ENCODE measurements around the gene AOPEP.
A peak's percentile ranks its signal among the peaks of the same experiment; 100 is the strongest.

AOPEP gene

GRCh38 chr9:95096381-95096780 lies 369.9 kb downstream of the AOPEP start:
- ATAC-seq (replicated peaks) (no peak), DNase-seq (no peak)
- peak overlapping the region in 1 of 2 donors; percentile 65 for H3K27ac Mint-ChIP-seq
- no peaks in the 10 kb centered on the region for H3K9me3 Mint-ChIP-seq
- H3K36me3 Mint-ChIP-seq (ENCODE audit: insufficient read depth), result no peaks in the 10 kb centered on the region
- H3K27me3 Mint-ChIP-seq, result no peaks in the 10 kb centered on the region
- peaks cover 0 to 9% of the 10 kb centered on the region in 2 donors for H3K4me1 Mint-ChIP-seq (ENCODE audit: low read depth in 2 of 2)
- no peak overlapping the region for H3K4me3 Mint-ChIP-seq

GRCh38 chr9:95096807-95097206 lies 370.3 kb downstream of the AOPEP start:
- no peak overlapping the region for H3K4me3 Mint-ChIP-seq
- no peak overlapping the region for H3K27ac Mint-ChIP-seq
- DNase-seq (no peak), ATAC-seq (replicated peaks) (no peak)
- H3K36me3 Mint-ChIP-seq (ENCODE audit: insufficient read depth), result no peaks in the 10 kb centered on the region
- peaks cover 0 to 5% of the 10 kb centered on the region in 2 donors for H3K4me1 Mint-ChIP-seq (ENCODE audit: low read depth in 2 of 2)
- no peaks in the 10 kb centered on the region for H3K27me3 Mint-ChIP-seq
- no peaks in the 10 kb centered on the region for H3K9me3 Mint-ChIP-seq

- Mint-ChIP-seq H3K4me3 (no peak overlapping the region), H3K36me3 (ENCODE audit: insufficient read depth) (no peaks in the 10 kb centered on the region), H3K4me1 (ENCODE audit: low read depth in 2 of 2) (peaks cover 0 to 4% of the 10 kb centered on the region in 2 donors), H3K9me3 (no peaks in the 10 kb centered on the region), H3K27me3 (no peaks in the 10 kb centered on the region), H3K27ac (no peak overlapping the region)
- no peak for ATAC-seq (replicated peaks)
- DNase-seq, result no peak
Observed at GRCh38 chr9:95097279-95097678, 370.8 kb downstream of the AOPEP start.

GRCh38 chr9:95098391-95098921 lies 372.0 kb downstream of the AOPEP start:
- DNase-seq, result no peak

GRCh38 chr9:95099321-95100070 lies 373.0 kb downstream of the AOPEP start:
- H3K27ac Mint-ChIP-seq, result peak overlapping the region in 1 of 2 donors; percentile 28
- H3K9me3 Mint-ChIP-seq, result no peaks in the 10 kb centered on the region
- H3K27me3 Mint-ChIP-seq, result no peaks in the 10 kb centered on the region
- no peaks in the 10 kb centered on the region for H3K4me1 Mint-ChIP-seq (ENCODE audit: low read depth in 2 of 2)
- no peaks in the 10 kb centered on the region for H3K36me3 Mint-ChIP-seq (ENCODE audit: insufficient read depth)
- ATAC-seq (replicated peaks), result no peak
- H3K4me3 Mint-ChIP-seq, result no peak overlapping the region
- DNase-seq, result no peak

More at GRCh38 chr9:95098391-95098921, 372.0 kb downstream of the AOPEP start:
- Mint-ChIP-seq H3K4me1 (ENCODE audit: low read depth in 2 of 2) (no peaks in the 10 kb centered on the region), H3K4me3 (no peak overlapping the region), H3K36me3 (ENCODE audit: insufficient read depth) (no peaks in the 10 kb centered on the region), H3K27ac (no peak overlapping the region), H3K27me3 (no peaks in the 10 kb centered on the region), H3K9me3 (no peaks in the 10 kb centered on the region)
- no peak for ATAC-seq (replicated peaks)

GRCh38 chr9:95100071-95100627 lies 373.6 kb downstream of the AOPEP start:
- H3K4me3 Mint-ChIP-seq, result no peak overlapping the region
- no peak for DNase-seq
- H3K27ac Mint-ChIP-seq, result peak overlapping the region in 1 of 2 donors; percentile 28

GRCh38 chr9:95101326-95101725 lies 374.8 kb downstream of the AOPEP start:
- no peaks in the 10 kb centered on the region for H3K9me3 Mint-ChIP-seq
- DNase-seq (no peak), ATAC-seq (replicated peaks) (no peak)
- no peaks in the 10 kb centered on the region for H3K4me1 Mint-ChIP-seq (ENCODE audit: low read depth in 2 of 2)
- peak overlapping the region in 1 of 2 donors; percentile 69 for H3K27ac Mint-ChIP-seq
- H3K27me3 Mint-ChIP-seq, result no peaks in the 10 kb centered on the region
- H3K36me3 Mint-ChIP-seq (ENCODE audit: insufficient read depth), result no peaks in the 10 kb centered on the region
- H3K4me3 Mint-ChIP-seq, result no peak overlapping the region

More at GRCh38 chr9:95100071-95100627, 373.6 kb downstream of the AOPEP start:
- Mint-ChIP-seq H3K9me3 (no peaks in the 10 kb centered on the region), H3K27me3 (no peaks in the 10 kb centered on the region), H3K4me1 (ENCODE audit: low read depth in 2 of 2) (no peaks in the 10 kb centered on the region), H3K36me3 (ENCODE audit: insufficient read depth) (no peaks in the 10 kb centered on the region)
- ATAC-seq (replicated peaks), result no peak

GRCh38 chr9:95102001-95102433 lies 375.5 kb downstream of the AOPEP start:
- H3K4me1 Mint-ChIP-seq (ENCODE audit: low read depth in 2 of 2), result no peaks in the 10 kb centered on the region
- DNase-seq (no peak), ATAC-seq (replicated peaks) (no peak)
- no peak overlapping the region for H3K4me3 Mint-ChIP-seq
- H3K9me3 Mint-ChIP-seq, result no peaks in the 10 kb centered on the region
- H3K36me3 Mint-ChIP-seq (ENCODE audit: insufficient read depth), result no peaks in the 10 kb centered on the region
- no peak overlapping the region for H3K27ac Mint-ChIP-seq
- no peaks in the 10 kb centered on the region for H3K27me3 Mint-ChIP-seq

- Mint-ChIP-seq H3K27me3 (no peaks in the 10 kb centered on the region), H3K4me1 (ENCODE audit: low read depth in 2 of 2) (no peaks in the 10 kb centered on the region), H3K27ac (no peak overlapping the region), H3K36me3 (ENCODE audit: insufficient read depth) (no peaks in the 10 kb centered on the region), H3K4me3 (no peak overlapping the region), H3K9me3 (no peaks in the 10 kb centered on the region)
- DNase-seq, result no peak
- ATAC-seq (replicated peaks), result no peak
Observed at GRCh38 chr9:95102572-95102971, 376.1 kb downstream of the AOPEP start.

- DNase-seq, result no peak
- H3K4me3 Mint-ChIP-seq, result no peak overlapping the region
- H3K27me3 Mint-ChIP-seq, result no peaks in the 10 kb centered on the region
- no peaks in the 10 kb centered on the region for H3K36me3 Mint-ChIP-seq (ENCODE audit: insufficient read depth)
- H3K27ac Mint-ChIP-seq, result no peak overlapping the region
- no peaks in the 10 kb centered on the region for H3K4me1 Mint-ChIP-seq (ENCODE audit: low read depth in 2 of 2)
- no peak for ATAC-seq (replicated peaks)
- H3K9me3 Mint-ChIP-seq, result no peaks in the 10 kb centered on the region
Observed at GRCh38 chr9:95103281-95103771, 376.8 kb downstream of the AOPEP start.

GRCh38 chr9:95103871-95104580 lies 377.5 kb downstream of the AOPEP start:
- Mint-ChIP-seq H3K4me1 (ENCODE audit: low read depth in 2 of 2) (no peaks in the 10 kb centered on the region), H3K27me3 (no peaks in the 10 kb centered on the region), H3K4me3 (no peak overlapping the region), H3K36me3 (ENCODE audit: insufficient read depth) (no peaks in the 10 kb centered on the region), H3K27ac (no peak overlapping the region), H3K9me3 (no peaks in the 10 kb centered on the region)
- ATAC-seq (replicated peaks) (no peak), DNase-seq (no peak)

- H3K27me3 Mint-ChIP-seq, result no peaks in the 10 kb centered on the region
- H3K4me1 Mint-ChIP-seq (ENCODE audit: low read depth in 2 of 2), result no peaks in the 10 kb centered on the region
- H3K9me3 Mint-ChIP-seq, result no peaks in the 10 kb centered on the region
- H3K27ac Mint-ChIP-seq, result no peak overlapping the region
- DNase-seq, result no peak
- no peak for ATAC-seq (replicated peaks)
- H3K36me3 Mint-ChIP-seq (ENCODE audit: insufficient read depth), result peaks cover 3% of the 10 kb centered on the region
- H3K4me3 Mint-ChIP-seq, result no peak overlapping the region
Observed at GRCh38 chr9:95104581-95104960, 378.1 kb downstream of the AOPEP start.

- H3K4me1 Mint-ChIP-seq (ENCODE audit: low read depth in 2 of 2), result no peaks in the 10 kb centered on the region
- no peak for ATAC-seq (replicated peaks)
Observed at GRCh38 chr9:95104980-95105379, 378.5 kb downstream of the AOPEP start.

More at GRCh38 chr9:95104980-95105379, 378.5 kb downstream of the AOPEP start:
- H3K9me3 Mint-ChIP-seq, result no peaks in the 10 kb centered on the region
- no peak overlapping the region for H3K27ac Mint-ChIP-seq
- no peak overlapping the region for H3K4me3 Mint-ChIP-seq
- no peak for DNase-seq
- no peaks in the 10 kb centered on the region for H3K27me3 Mint-ChIP-seq
- H3K36me3 Mint-ChIP-seq (ENCODE audit: insufficient read depth), result peaks cover 3% of the 10 kb centered on the region

Data from effector memory CD8-positive, alpha-beta T cell (primary cell).